GM18502 (cell line): ENCODE measurements around the gene HRH1.
"Not testable (repeated sequence)": the region's sequence is repeated elsewhere in the genome, so short reads cannot be mapped to it uniquely, and the experiment has no call there.

ENCODE experiments used
- ATAC-seq: cut with Tn5 transposase; IDR thresholded peaks from one replicate; pipeline ENCODE4 v1.9.1; 2021; ENCODE audit warnings: mild to moderate bottlenecking; ENCODE audit not compliant: unreplicated experiment, poor library complexity

HRH1 gene

GRCh38 chr3:11154036-11154952 is at the start of gene HRH1:
Gene HRH1 (plus strand): TSS chr3:11154493. CDS start chr3:11259038, 104,545 bp downstream.
- ATAC-seq = no peak

GRCh38 chr3:11113316-11113715 is 41.0 kb upstream of the HRH1 start:
- not testable (repeated sequence) for ATAC-seq

- ATAC-seq = no peak
Measured at GRCh38 chr3:11115548-11115947, 38.7 kb upstream of the HRH1 start.

- ATAC-seq = no peak
Measured at GRCh38 chr3:11116336-11117059, 37.8 kb upstream of the HRH1 start.

- no peak for ATAC-seq
Measured at GRCh38 chr3:11117591-11117990, 36.7 kb upstream of the HRH1 start.

- no peak for ATAC-seq
Measured at GRCh38 chr3:11118181-11118682, 36.1 kb upstream of the HRH1 start.

GRCh38 chr3:11120091-11120805 is 34.0 kb upstream of the HRH1 start:
- ATAC-seq = no peak

- ATAC-seq = no peak
Measured at GRCh38 chr3:11126653-11127052, 27.6 kb upstream of the HRH1 start.

- no peak for ATAC-seq
Measured at GRCh38 chr3:11128682-11129632, 25.3 kb upstream of the HRH1 start.

- no peak for ATAC-seq
Measured at GRCh38 chr3:11130385-11130784, 23.9 kb upstream of the HRH1 start.

- no peak for ATAC-seq
Measured at GRCh38 chr3:11131371-11131770, 22.9 kb upstream of the HRH1 start.

- ATAC-seq = not testable (repeated sequence)
Measured at GRCh38 chr3:11131886-11132285, 22.4 kb upstream of the HRH1 start.

- no peak for ATAC-seq
Measured at GRCh38 chr3:11132861-11133260, 21.4 kb upstream of the HRH1 start.

GRCh38 chr3:11134794-11135193 is 19.5 kb upstream of the HRH1 start:
- no peak for ATAC-seq

- ATAC-seq = no peak
Measured at GRCh38 chr3:11136116-11136515, 18.2 kb upstream of the HRH1 start.

- no peak for ATAC-seq
Measured at GRCh38 chr3:11136830-11137626, 17.3 kb upstream of the HRH1 start.

GRCh38 chr3:11137627-11137959 is 16.7 kb upstream of the HRH1 start:
- ATAC-seq = no peak

- ATAC-seq = no peak
Measured at GRCh38 chr3:11138371-11138770, 15.9 kb upstream of the HRH1 start.
